Measurements from ENCODE around the gene VIPR2.

GRCh38 chr7:159012353-159013069 lies 132.2 kb downstream of the VIPR2 start:
- TF ChIP-seq CTCF (conservative IDR thresholded peaks at IDR 0.05), result no peak
- no peak for TF ChIP-seq EZH2 (IDR thresholded peaks at IDR 0.05; ENCODE audit: low read depth)
